Activated naive CD4-positive, alpha-beta T cell treated with anti-CD3 and anti-CD28 coated beads, Interleukin-2, amount 50 U/mL, for 24 hours (primary cell): ENCODE results near the gene GATA3.

ENCODE experiments used
- H3K27ac Mint-ChIP-seq: one replicate; pipeline ENCODE4 v1.8.0; 2021; ENCODE audit warnings: mild to moderate bottlenecking, mixed read lengths
- H3K27me3 Mint-ChIP-seq: one replicate; pipeline ENCODE4 v1.8.0; 2021; ENCODE audit warnings: mixed read lengths
- H3K36me3 Mint-ChIP-seq: one replicate; pipeline ENCODE4 v1.8.0; 2021; ENCODE audit warnings: mixed read lengths
- H3K4me1 Mint-ChIP-seq: one replicate; pipeline ENCODE4 v1.8.0; 2021; ENCODE audit warnings: mixed read lengths
- H3K4me3 Mint-ChIP-seq: one replicate; pipeline ENCODE4 v1.8.0; 2021; ENCODE audit warnings: mild to moderate bottlenecking, mixed read lengths
- H3K9me3 Mint-ChIP-seq: one replicate; pipeline ENCODE4 v1.8.0; 2021; ENCODE audit warnings: mixed read lengths

GATA3 gene

DNA sequence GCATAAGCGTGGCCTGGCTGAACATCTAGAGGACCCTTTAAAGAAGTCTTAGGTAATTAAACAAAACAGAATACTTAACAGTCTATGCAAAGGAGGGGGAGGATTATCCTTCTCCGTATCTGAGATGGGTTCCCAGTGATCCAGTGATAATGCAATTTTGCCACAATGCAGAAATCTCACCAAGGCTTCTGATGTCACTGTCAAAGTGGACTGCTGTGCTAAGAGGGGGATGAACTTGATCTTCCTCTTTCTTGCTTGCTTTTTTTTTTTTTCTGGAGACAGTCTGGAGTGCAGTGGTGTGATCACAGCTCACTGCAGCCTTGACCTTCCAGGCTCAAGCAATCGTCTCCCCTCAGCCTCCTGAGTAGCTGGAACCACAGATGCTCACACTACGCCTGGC, 30.8 kb downstream of the GATA3 start:
- peaks cover 8% of the 10 kb centered on the region for H3K36me3 Mint-ChIP-seq
- no peak overlapping the region for H3K4me3 Mint-ChIP-seq
- H3K27me3 Mint-ChIP-seq, result no peaks in the 10 kb centered on the region
- H3K4me1 Mint-ChIP-seq, result peaks cover 15% of the 10 kb centered on the region
- H3K27ac Mint-ChIP-seq, result no peak overlapping the region
- H3K9me3 Mint-ChIP-seq, result no peaks in the 10 kb centered on the region

DNA sequence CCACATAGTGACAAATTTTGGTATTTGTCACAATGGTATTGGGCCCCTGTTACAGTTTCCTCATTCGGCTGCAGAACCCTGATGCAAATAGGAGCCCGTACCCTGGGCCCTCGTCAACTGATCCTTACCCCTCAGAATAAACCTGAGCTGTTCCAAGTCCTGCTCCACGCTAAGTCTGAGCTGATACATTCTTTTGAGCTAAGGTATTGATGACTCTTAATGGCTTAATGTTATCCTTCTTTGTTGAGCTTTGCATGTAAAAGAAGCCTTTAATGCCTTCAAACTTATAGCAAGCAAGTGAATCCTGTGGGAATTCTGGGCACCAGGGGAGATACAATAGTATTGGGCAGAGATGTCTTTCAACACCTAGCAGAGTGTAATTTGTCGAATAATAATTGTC, 31.8 kb downstream of the GATA3 start:
- peaks cover 15% of the 10 kb centered on the region for H3K4me1 Mint-ChIP-seq
- H3K27ac Mint-ChIP-seq, result no peak overlapping the region
- H3K27me3 Mint-ChIP-seq, result no peaks in the 10 kb centered on the region
- H3K36me3 Mint-ChIP-seq, result peaks cover 3% of the 10 kb centered on the region
- no peak overlapping the region for H3K4me3 Mint-ChIP-seq
- H3K9me3 Mint-ChIP-seq, result no peaks in the 10 kb centered on the region

DNA sequence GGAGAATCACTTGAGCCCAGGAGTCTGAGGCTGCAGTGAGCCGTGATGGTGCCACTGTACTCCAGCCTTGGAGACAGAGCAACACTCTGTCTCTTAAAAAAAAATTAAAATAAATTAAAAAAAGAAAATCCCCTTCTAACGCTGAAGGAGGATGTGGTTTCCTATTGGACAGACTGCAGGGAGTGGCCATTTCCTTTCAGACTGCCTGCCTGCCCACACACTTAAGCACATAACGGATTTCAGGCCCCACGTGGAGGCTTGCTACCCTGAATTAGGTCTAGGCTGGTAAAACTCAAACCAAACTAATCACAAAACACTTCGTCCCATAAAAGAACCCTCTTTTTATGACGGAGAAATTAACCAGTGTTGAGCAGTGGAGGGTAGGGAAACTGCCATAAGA, 34.0 kb downstream of the GATA3 start:
- Mint-ChIP-seq H3K27ac (no peak overlapping the region), H3K4me3 (no peak overlapping the region), H3K27me3 (no peaks in the 10 kb centered on the region), H3K9me3 (no peaks in the 10 kb centered on the region), H3K36me3 (no peaks in the 10 kb centered on the region), H3K4me1 (peaks cover 15% of the 10 kb centered on the region)

DNA sequence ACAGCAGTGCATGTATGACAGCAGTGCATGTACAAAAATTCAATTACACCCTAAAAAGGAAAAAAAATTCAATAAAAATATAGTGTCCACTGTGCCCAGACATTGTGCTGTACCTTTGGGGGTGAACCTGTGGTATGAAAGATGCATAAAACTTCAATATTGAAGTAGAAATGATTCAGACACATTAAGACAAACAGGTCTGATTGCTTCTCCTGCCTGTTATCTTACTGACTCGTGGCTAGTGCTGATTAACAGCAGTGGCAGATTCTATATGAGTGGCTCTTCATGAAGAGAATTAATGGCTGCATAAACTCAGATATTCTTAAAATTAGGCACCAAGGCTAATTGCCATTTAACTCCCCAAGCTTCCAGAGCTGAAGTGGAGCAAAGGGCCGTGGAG, 37.9 kb downstream of the GATA3 start:
- Mint-ChIP-seq H3K27ac (no peak overlapping the region), H3K4me1 (peaks cover 9% of the 10 kb centered on the region), H3K4me3 (no peak overlapping the region), H3K9me3 (no peaks in the 10 kb centered on the region), H3K36me3 (peaks cover 7% of the 10 kb centered on the region), H3K27me3 (no peaks in the 10 kb centered on the region)

DNA sequence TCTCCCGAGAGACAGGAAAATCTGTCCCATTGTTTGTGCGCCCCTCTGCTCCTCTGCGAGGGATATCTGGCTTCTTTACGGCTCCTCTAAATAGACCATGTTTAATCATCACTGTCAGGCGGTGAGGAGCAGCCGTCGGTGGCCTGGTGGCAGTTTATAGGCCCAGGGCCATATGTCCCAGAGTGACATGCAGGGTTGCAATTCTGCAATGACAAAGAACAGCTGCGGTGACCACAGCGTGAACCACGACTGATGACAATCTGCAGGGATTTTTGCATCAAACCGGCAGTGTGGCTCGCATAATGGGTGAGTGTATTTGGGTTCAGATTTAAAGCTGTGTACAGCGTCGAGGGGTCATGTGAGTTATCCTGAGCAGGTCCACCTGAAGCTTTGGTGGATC, 41.5 kb downstream of the GATA3 start:
- H3K36me3 Mint-ChIP-seq, result peaks cover 9% of the 10 kb centered on the region
- H3K27ac Mint-ChIP-seq, result no peak overlapping the region
- no peaks in the 10 kb centered on the region for H3K27me3 Mint-ChIP-seq
- no peaks in the 10 kb centered on the region for H3K9me3 Mint-ChIP-seq
- H3K4me1 Mint-ChIP-seq, result no peaks in the 10 kb centered on the region
- no peak overlapping the region for H3K4me3 Mint-ChIP-seq

DNA sequence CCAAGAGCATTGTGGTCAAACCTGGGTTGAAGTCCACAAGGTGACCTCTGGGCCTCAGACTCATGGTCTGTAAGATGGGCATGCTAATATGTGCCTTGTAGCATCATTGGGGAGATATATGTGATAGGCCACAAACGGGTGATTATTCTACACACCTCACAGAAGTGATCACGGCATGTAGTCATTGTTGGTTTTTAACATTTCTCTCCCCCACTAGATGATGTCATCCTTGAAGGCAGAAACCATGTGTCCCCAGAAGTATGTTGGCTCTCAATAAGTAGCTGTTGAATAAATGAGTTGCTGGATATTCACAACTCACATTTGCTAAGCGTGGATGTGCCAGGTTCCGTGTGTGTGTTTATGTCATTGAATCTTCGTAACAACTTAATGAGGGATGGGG, 42.4 kb downstream of the GATA3 start:
- Mint-ChIP-seq H3K4me3 (no peak overlapping the region), H3K27ac (no peak overlapping the region), H3K36me3 (peaks cover 9% of the 10 kb centered on the region), H3K4me1 (no peaks in the 10 kb centered on the region), H3K9me3 (no peaks in the 10 kb centered on the region), H3K27me3 (no peaks in the 10 kb centered on the region)

DNA sequence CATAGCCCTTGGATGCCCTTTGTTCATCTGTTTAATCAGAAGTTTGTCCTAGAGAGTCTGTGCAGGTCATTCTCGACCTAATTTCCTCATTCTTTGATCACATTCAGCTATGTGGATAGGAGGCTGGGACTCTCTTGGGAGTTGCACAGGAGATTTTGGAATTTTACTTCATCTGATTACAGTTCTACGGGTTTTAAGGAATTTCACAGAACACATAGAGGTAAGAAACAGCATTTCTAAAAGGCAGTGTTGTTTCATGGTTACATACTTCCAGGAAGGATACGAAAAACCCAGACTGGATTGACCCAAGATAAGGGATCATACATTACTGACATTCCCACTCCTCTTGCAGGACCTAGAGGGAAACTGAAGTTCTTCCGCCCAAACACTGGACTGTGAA, 45.9 kb downstream of the GATA3 start:
- Mint-ChIP-seq H3K9me3 (no peaks in the 10 kb centered on the region), H3K36me3 (peaks cover 7% of the 10 kb centered on the region), H3K4me3 (no peak overlapping the region), H3K4me1 (no peaks in the 10 kb centered on the region), H3K27ac (no peak overlapping the region), H3K27me3 (no peaks in the 10 kb centered on the region)

DNA sequence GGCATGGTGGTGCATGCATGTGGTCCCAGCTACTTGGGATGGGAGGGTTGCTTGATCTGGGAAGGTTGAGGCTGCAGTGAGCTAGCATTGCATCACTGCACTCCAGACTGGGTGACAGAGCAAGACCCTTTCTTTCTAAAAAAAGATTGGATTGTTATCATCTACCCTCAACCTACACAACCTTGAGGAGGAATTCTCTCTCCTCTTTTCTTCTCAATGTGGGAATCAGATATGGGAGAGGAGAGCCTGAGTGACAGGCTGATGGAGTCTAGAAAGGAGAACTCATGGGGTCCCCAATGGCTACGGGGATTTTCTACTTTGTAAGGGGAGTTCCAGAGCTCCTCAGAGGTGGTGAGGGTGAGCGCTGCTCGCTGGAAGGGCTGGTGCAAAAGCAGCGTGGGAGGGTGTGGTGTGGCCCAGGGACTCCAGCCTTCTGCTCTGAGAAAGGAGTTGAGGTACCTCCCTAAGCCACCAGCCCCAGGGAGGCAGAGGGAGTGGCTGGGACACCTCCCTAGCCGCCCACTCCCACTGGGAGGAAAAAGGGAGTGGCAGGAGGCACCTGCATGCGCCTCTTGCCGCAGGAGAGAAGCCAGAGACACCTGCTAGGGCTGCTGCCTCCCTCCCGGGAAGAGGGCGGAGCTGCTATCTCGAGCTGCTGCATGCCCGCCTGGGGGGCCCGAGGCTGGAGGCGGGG, 48.4 kb downstream of the GATA3 start:
- Mint-ChIP-seq H3K9me3 (no peaks in the 10 kb centered on the region), H3K27ac (no peak overlapping the region), H3K4me3 (no peak overlapping the region), H3K4me1 (no peaks in the 10 kb centered on the region), H3K27me3 (no peaks in the 10 kb centered on the region), H3K36me3 (peaks cover 6% of the 10 kb centered on the region)

DNA sequence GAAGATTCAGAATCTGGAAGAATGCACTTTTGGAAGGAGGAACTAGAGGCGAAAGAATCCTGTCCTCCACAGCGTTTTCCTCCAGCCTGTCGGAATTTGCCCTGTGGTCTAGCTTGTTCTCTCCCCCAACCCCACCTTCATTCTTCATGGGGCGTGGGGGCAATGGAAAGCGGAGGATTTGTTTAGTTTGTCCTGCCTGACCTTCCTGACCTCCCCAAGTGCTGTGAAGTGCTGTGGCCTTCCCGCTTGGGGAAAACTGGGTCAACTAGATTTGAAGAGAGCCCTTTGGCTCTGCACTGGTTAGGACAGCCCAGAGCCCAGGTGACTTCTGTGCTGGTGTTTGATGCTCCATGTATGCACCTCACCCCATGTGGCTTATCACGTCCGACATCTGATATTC, 49.1 kb downstream of the GATA3 start:
- no peaks in the 10 kb centered on the region for H3K27me3 Mint-ChIP-seq
- peaks cover 4% of the 10 kb centered on the region for H3K36me3 Mint-ChIP-seq
- H3K4me3 Mint-ChIP-seq, result no peak overlapping the region
- no peaks in the 10 kb centered on the region for H3K9me3 Mint-ChIP-seq
- H3K27ac Mint-ChIP-seq, result no peak overlapping the region
- no peaks in the 10 kb centered on the region for H3K4me1 Mint-ChIP-seq

DNA sequence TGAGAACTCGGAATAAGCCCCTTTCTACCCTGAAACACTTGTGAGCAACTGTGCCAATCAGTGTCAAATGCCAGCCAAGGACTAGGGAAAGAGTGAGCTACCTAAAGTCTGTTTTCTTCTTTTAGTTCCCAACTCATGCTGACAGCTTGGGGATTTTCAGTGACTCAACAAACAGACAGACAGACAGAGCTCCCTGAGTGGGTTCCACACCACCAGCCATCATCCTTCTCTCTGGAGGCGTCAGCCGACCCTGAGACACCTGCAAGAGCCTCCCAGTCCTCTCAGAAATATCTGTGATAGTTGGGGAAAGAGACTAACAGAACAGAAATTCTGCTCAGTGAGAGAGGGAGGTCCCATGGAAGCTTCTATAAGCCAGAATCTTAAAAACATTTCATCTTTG, 49.5 kb downstream of the GATA3 start:
- H3K27me3 Mint-ChIP-seq, result no peaks in the 10 kb centered on the region
- no peaks in the 10 kb centered on the region for H3K9me3 Mint-ChIP-seq
- peaks cover 4% of the 10 kb centered on the region for H3K36me3 Mint-ChIP-seq
- no peak overlapping the region for H3K4me3 Mint-ChIP-seq
- H3K4me1 Mint-ChIP-seq, result no peaks in the 10 kb centered on the region
- no peak overlapping the region for H3K27ac Mint-ChIP-seq

DNA sequence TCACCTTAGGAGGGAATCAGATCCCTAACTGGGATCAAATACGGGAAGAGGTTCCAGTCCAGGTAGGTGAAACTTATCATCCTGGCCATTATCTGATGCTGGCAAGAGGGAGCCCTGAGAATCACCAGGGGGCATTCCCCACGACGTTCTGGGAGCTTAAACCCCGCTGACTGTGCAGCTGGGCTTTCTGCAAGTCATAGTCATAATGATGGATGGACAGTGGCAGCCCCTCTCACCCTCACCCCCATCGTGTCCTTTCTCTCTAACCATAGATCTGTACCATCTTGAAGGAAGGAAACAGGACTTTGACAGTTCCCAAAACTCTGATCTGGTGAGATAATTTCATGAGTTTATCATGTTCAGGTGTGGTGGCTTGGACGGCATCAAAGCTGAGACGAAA, 50.2 kb downstream of the GATA3 start:
- H3K36me3 Mint-ChIP-seq, result peaks cover 4% of the 10 kb centered on the region
- no peaks in the 10 kb centered on the region for H3K4me1 Mint-ChIP-seq
- no peak overlapping the region for H3K4me3 Mint-ChIP-seq
- H3K9me3 Mint-ChIP-seq, result no peaks in the 10 kb centered on the region
- no peaks in the 10 kb centered on the region for H3K27me3 Mint-ChIP-seq
- H3K27ac Mint-ChIP-seq, result no peak overlapping the region

DNA sequence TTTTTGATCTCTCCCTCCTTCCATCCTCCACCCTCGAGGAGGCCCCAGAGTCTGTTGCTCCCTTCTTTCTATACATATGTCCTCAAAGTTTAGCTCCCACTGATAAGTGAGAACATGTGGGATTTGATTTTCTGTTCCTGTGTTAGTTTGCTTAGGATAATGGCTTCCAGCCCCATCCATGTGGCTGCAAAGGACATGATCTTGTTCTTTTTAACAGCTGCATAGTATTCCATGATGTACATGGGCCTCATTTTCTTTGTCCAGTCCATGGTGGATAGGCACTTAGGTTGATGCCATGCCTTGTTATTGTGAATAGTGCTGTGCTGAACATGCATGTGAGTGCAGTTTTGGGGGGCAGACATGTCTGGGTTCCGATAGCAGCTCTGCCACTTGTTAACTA, 51.4 kb downstream of the GATA3 start:
- H3K27me3 Mint-ChIP-seq, result no peaks in the 10 kb centered on the region
- H3K4me3 Mint-ChIP-seq, result no peak overlapping the region
- no peak overlapping the region for H3K27ac Mint-ChIP-seq
- H3K36me3 Mint-ChIP-seq, result peaks cover 4% of the 10 kb centered on the region
- no peaks in the 10 kb centered on the region for H3K9me3 Mint-ChIP-seq
- H3K4me1 Mint-ChIP-seq, result no peaks in the 10 kb centered on the region

DNA sequence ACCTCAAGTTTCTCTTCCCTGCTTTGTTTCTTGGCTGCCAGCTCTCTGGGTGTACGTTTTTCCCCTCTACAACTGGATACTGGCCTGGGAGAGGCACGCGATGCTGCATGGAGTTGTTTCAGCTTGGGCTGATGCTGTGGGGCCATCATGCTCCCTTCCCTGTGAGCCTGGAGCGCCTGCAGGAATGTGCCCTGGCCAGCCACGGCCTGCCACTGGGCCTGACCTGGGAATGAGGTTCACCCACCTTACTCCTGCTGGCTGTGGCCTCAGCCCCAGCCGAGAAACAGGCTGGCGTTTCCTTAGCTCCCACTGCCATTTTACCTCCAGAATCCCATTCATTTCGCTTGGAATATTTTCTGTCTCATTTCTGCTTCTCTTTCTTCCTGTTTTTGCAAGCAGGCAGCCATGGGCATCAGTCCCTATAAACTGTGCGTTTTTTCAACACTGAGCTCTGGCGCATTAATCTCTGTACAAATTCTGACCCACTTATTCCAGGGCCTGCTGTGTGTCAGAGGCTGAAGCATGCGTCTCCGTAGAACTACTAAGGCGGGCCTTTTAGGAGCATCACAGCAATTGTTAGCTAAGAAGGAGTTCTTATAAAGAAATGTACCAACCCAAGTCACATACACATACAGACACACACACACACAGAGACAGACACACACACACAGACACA, 57.9 kb downstream of the GATA3 start:
- no peak overlapping the region for H3K27ac Mint-ChIP-seq
- no peaks in the 10 kb centered on the region for H3K36me3 Mint-ChIP-seq
- H3K4me1 Mint-ChIP-seq, result no peaks in the 10 kb centered on the region

DNA sequence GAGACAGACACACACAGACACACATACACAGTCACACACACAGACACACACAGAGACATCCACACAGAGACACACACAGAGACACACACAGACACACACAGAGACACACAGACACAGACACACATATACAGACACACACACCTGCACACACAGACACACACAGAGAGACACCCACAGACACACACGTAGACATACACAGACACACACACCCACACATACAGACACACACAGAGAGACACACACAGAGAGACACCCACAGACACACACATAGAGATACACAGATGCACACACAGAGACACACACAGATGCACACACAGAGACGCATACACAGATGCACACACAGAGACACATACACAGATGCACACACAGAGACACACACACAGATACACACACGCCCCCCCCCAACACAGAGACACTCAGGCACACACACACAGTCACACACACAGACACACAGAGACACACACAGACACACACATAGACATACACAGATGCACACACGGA, 58.5 kb downstream of the GATA3 start:
- no peaks in the 10 kb centered on the region for H3K27me3 Mint-ChIP-seq
- no peak overlapping the region for H3K4me3 Mint-ChIP-seq
- no peak overlapping the region for H3K27ac Mint-ChIP-seq
- no peaks in the 10 kb centered on the region for H3K9me3 Mint-ChIP-seq
- no peaks in the 10 kb centered on the region for H3K36me3 Mint-ChIP-seq
- H3K4me1 Mint-ChIP-seq, result no peaks in the 10 kb centered on the region

More for the DNA sequence above, 57.9 kb downstream of the GATA3 start:
- no peaks in the 10 kb centered on the region for H3K27me3 Mint-ChIP-seq
- no peaks in the 10 kb centered on the region for H3K9me3 Mint-ChIP-seq
- no peak overlapping the region for H3K4me3 Mint-ChIP-seq

DNA sequence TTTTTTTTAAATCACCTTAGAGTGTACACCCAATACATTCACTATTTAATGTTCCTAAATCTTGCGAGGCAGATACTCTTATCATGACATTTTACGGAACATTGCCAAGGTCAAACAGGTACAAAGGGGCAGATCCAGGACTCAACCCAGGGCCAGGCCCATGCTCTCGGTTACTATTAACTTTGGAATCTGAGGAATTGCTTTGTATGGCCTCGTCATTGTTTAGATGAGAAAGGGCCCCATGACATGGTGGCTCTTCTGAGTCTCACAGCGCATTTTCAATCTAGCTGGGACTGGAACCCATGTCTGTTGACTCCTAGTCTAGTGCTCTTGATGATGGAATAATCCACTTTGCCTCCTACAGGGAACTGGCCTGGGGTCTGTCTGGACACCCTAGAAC, 59.1 kb downstream of the GATA3 start:
- Mint-ChIP-seq H3K9me3 (no peaks in the 10 kb centered on the region), H3K4me1 (no peaks in the 10 kb centered on the region), H3K27me3 (no peaks in the 10 kb centered on the region), H3K36me3 (no peaks in the 10 kb centered on the region), H3K27ac (no peak overlapping the region), H3K4me3 (no peak overlapping the region)

DNA sequence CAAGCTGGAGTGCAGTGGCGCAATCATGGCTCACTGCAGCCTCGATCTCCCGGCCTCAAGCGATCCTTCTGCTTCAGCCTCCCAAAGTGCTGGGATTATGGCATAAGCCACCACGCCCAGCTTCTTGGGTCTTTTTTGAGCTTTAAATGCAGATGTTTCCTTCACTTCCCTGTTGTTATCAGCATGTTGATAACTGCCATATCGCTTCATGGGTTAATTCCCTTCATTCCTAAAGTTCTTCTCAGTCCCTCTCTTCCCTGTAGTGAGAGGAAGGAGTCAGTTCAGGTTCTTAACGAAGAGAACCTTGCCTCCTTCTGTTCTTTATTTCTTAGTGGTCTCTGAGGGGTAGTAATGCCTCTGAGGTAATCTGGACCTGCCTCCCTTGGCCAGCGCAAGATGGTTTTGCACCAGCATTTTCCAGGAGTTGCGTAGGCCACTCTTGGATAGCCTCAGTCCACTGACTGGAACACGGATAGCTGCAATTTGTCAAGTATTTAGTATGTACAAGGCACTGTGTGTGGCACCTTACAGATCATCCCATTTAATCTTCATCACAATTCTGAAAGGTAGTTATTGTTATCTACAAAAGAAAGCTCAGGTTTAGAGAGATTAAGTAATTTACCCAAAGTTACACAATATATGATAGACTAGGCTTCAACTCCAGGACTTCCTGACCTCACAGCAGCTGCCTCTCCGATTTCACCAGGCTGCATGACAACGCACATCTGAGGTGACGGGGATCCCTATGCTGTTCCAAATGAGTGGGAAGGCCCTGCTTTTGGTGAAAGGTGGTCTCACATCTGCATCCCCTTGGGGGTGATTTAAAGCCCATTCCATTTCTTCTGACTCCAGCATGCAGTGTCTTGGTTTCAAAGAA, 60.5 kb downstream of the GATA3 start:
- no peaks in the 10 kb centered on the region for H3K27me3 Mint-ChIP-seq
- no peaks in the 10 kb centered on the region for H3K36me3 Mint-ChIP-seq
- H3K27ac Mint-ChIP-seq, result no peak overlapping the region
- no peak overlapping the region for H3K4me3 Mint-ChIP-seq
- no peaks in the 10 kb centered on the region for H3K9me3 Mint-ChIP-seq
- H3K4me1 Mint-ChIP-seq, result no peaks in the 10 kb centered on the region
